Measurements from ENCODE around the gene GABPB2. TPM values are rescaled to one million over a fixed set of nuclear protein-coding genes. Genes with fewer than 3 reads are reported as not detected.

The GABPB2 gene
- total and polyA plus RNA-seq, 2 of the 13 experiments (the other 11 are each of a cell fraction or from before 2014, with no cell fraction given) = 0.09 TPM; not detected in 1

GRCh38 chr1:151165738-151166504 is 95.4 kb downstream of the GABPB2 start, which contains the start of the genes LYSMD1 and SCNM1 (continued):
- no peak for TF ChIP-seq ZNF407 (CRISPR knock-in tag; IDR thresholded peaks at IDR 0.05; ENCODE audit: not compliant biosample characterization)
- no peak for TF ChIP-seq ZNF547 (CRISPR knock-in tag; IDR thresholded peaks at IDR 0.05)
- TF ChIP-seq ATF3 (CRISPR knock-in tag; IDR thresholded peaks at IDR 0.05) = no peak; the same call in 1 of the 2 replicates
- no peak for TF ChIP-seq ZNF564 (CRISPR knock-in tag; IDR thresholded peaks at IDR 0.05)
- no peak for TF ChIP-seq ZMAT5 (CRISPR knock-in tag; IDR thresholded peaks at IDR 0.05; ENCODE audit: borderline replicate concordance, low read depth)
- TF ChIP-seq HOXA5 (CRISPR knock-in tag; IDR thresholded peaks at IDR 0.05) = peak; percentile 54; the same call in 1 of the 2 replicates
- TF ChIP-seq KDM6A (CRISPR knock-in tag; IDR thresholded peaks at IDR 0.05; ENCODE audit: low read depth) = no peak
- no peak; the same call in 1 of the 2 replicates for TF ChIP-seq HMG20A (CRISPR knock-in tag; IDR thresholded peaks at IDR 0.05; ENCODE audit: borderline replicate concordance)
- peak; percentile 77; the same call in 1 of the 2 replicates for TF ChIP-seq ZNF747 (CRISPR knock-in tag; IDR thresholded peaks at IDR 0.05; ENCODE audit: borderline replicate concordance)
- TF ChIP-seq ELF1 (CRISPR knock-in tag; IDR thresholded peaks at IDR 0.05) = peak; percentile 100
- TF ChIP-seq ZHX1 (CRISPR knock-in tag; IDR thresholded peaks at IDR 0.05; ENCODE audit: low read depth) = 0 out of 2 replicates have a peak, but pooled peaks have one; percentile 54
- TF ChIP-seq NR3C1 (CRISPR knock-in tag; IDR thresholded peaks at IDR 0.05) = no peak
- no peak for TF ChIP-seq SKI (IDR thresholded peaks at IDR 0.05; ENCODE audit: partially characterized antibody)
- TF ChIP-seq STAT5B (CRISPR knock-in tag; IDR thresholded peaks at IDR 0.05) = no peak; the same call in 1 of the 2 replicates
